Measurements from ENCODE around the gene RIPOR3.
A peak's percentile ranks its signal among the peaks of the same experiment; 100 is the strongest.
"Not testable (repeated sequence)": the region's sequence is repeated elsewhere in the genome, so short reads cannot be mapped to it uniquely, and the experiment has no call there.

Gene RIPOR3

DNA sequence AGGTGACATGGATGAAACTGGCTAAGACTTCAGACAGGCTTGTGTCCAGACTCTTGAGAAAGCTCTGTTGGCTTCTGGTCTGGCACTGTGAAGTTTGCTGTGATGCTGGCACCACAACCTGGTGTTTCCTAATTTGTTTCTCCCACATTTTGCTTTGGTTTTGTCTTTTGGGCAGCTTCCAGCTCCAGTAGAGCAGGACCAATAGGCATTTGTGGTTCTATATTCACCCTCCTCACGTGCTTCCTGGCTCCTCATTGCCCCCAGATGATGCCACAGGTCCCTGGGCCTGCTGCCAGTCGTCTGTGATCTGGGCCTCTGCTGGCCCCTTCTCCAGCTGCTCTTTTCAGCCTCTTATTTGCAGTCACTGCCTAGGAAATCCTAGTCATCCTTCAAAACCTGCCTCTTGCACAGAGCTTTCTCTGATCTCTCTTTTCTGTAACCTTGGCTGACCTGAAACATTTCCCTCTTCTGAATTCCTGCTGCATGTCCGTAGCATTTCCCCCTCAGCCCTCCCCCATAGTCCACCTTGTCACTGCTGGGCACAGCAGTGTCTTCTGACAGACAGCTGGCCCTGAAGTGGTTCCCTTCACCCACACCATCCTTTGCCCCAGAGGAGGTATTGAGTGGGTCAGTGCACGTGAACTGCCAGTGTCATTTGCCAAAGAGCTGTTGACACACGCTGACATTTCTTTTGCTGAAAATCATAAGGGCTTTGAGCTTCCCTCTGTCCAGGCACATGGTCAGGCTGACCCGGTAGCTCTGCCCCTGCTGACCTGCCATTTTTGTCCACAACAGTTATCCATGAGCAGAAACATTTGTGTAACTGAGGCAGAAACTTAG, 118.2 kb downstream of the RIPOR3 start:
- no peak for DNase-seq (ENCODE audit: low spot score)

DNA sequence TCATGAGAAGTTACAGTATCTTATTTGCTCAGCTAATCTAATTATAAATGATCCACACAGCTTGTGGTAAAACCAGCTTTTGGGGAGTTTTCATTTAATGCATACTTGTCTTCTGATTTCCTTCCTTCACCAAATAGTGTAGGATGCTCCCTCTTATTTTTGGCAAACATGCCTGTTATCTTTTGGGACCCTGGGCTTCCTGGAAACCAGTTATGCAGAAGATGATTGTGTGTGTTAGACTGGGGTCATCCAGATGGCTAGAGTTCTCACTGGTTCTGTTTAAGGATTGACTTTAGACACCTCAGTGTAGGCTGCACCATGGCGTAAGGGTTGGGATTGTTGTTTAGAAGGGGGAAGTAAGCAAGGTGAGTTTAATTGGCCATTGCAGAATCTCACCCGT, 119.9 kb downstream of the RIPOR3 start:
- DNase-seq (ENCODE audit: low spot score), result no peak

DNA sequence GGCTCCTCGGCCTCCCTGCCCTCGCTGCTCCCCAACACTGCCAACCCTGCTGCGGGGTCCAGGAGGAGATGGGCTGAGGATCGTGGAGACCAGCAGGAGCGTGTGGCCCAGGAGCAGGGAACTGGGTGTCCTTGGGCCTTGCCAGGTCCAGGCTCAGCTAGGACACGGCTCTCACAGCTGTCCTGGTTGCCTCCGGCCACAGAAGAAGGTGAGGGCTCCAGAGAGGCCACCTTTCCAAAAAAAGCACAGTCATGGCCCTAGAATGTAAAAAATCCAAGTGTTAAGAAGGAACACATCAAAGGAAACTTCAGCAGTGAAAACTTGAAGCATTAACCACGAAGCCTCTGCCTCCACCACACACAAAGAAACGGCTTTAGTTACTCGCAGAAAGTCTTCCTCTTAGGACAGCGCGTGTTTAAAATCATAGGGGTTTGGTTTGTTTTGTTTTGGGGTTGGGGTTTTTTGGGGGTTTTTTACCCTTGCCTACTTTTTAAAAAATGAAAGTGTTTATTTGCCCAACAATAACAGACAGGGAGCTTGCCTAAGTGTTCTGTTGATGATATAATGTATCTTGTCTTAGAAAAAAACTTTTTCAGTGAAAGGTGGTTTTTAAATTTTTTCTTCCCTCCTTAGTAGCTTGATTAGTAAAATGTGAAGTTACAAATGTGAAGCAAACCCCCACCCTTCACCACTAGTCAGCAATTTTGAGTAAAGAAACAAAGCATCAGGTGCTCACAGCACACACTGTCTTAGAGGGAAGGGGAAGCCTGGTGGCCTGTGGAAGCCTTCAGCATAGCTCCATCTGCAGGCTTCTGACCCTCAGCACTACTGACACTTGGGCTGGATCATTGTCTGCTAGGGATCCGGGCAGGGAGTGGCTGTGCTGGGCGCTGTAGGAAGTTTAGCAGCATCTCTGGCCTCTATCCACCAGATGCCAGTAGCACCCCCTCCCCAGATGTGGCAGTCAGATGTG, 121.2 kb downstream of the RIPOR3 start:
- no peak for DNase-seq (ENCODE audit: low spot score)

DNA sequence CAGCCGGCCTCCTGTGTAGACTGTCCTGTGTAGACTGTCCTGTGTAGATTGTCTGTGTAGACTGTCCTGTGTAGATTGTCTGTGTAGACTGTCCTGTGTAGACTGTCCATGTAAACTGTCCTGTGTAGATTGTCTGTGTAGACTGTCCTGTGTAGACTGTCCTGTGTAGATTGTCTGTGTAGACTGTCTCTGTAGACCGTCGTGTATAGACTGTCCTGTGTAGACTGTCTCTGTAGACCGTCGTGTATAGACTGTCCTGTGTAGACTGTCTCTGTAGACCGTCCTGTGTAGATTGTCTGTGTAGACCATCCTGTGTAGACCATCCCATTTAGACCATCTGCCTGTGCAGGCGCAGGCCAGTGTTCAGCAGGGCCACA, 121.9 kb downstream of the RIPOR3 start:
- DNase-seq (ENCODE audit: low spot score), result not testable (repeated sequence)

DNA sequence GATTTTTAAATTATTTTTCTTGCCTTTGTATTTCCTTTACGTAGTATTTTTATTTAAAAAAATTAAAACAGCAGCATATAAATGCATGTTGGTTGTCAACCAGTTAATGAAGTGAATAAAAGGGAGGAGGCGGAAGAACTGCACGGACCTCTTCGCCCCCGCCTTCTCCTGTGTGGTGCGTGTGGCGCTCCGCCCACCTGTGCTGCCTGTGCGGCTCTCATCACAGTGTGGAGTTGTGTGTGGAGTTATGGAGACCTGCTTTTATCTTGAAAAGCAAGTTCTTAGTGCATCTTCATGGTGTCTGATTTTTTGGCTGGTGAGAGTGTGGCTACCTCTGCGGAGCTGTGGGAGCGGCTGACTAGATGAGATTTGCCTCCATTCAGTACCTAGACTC, 122.8 kb downstream of the RIPOR3 start:
- no peak for DNase-seq (ENCODE audit: low spot score)

DNA sequence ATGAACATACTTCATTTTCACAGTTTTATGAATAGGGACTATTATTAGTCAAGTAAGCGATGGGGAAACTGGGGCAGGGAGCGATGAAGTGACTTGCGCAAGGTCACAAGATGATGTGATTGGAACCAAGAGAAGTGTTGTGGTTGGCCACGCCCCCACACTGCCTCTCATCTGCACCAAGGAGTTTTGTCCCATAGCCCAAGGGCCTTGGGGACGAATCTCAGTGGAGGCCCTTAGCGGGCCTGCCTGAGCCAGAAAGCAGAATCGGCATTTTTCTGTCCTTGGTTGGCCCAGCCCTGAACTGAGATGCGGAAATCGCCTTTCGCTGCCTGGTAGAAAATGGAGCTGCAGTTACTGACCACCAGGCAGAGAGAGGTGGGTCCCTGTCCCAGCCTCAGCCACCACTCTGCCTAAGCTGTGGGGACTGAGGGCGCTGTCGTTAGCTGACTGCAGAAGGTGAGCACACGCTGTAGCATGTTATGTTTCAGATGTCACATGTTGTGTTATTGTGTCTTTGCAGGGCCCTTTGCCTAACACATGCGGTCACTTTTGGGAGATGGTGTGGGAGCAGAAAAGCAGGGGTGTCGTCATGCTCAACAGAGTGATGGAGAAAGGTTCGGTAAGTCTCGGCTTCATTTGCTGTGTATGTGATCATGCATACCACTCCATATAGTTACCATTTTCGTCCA, 123.3 kb downstream of the RIPOR3 start:
- DNase-seq (ENCODE audit: low spot score), result no peak

DNA sequence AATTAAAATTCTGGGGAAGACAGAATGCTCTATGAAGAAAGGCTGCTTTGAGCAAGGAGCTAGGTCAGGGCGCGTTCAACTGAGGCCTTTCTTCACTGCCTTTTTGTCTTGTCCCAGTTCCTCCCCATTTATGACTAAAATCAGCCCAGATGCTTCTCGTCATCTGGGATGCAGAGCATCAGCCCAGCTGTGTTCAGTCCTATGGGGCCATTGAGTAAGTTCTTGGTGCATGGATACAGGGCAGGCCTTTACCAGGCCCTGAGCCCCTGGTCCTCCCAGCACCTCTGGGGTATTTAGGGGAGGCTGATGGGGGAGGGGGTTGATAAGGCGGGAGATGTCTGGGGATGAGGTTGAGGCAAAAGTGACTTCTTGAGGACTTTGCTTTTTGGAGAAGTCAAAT, 125.5 kb downstream of the RIPOR3 start:
- DNase-seq (ENCODE audit: low spot score), result no peak

DNA sequence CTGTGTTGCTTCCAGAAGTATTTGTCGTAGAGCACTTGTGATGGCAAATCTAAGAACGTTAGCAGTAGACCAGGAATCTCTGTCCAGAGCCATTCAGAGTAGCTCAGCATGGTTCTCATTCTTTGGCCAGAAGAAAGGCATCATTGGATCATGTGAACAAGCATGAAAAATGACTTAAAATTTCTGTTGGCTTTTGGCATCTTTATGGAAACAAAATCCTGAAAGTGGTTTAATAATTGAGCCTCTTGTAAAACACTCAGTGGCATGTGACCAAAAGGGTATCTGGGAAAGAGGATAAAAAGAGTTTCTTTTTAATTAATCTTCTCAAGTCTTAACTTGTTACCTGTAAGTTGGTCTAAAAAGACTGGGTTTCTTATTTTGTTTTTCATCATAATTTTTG, 126.0 kb downstream of the RIPOR3 start:
- DNase-seq (ENCODE audit: low spot score), result no peak

DNA sequence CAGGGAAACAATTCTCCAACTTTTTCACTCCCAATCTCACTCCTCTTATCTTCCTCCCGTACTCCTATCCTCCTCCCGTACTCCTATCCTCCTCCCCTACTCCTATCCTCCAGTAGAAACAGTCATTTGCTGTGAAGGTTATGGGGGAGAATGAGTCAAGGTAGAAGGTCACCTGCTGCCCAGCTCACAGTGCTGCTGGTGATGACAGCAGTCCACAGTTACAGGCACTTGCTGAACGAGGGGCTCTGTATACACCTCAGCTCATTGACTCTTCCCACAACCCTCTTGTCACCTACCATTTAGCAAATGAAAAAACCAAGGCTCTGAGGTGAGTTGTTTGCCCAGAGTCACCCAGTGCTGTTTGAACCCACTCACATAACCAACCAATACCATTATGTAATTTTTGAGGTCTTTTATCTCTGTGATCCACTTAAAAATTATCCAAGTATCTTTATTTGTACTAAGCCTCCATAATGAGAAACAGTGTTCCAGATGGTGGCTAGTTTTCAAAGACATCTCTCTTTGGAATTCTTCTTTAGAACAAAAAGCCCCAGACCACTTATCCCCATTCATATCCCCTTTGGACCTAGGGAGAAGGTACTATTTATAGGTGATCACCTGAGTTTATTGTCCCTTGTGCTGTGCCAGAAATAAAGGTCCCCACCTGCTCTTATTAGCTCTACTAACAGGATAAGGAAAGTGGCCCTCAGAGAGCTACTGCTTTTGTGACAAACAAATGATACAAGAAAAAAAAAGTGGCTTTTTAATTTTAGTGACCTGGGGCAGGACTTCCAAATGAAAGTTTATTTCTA, 128.0 kb downstream of the RIPOR3 start:
- DNase-seq (ENCODE audit: low spot score), result no peak

DNA sequence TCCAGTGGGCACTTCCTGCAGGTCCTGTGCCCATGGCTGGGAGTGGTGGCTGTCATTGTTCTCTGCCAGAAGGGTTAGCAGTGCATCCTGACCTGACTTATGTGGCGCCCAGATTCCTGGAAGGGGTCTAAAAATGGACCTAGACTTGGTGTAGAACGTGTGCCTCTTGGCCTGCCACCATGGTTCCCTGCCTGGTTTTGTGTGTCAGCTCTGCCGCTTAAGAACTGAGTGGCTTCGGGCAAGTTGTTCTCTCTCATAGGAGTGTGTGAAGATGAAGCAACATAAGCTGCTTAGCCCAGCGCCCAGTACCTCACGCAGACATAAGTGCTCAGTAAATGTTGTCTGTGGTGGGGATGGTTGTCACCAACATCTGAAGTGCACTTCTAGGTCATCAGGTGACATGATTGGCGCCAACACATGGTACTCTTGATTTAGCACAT, 129.1 kb downstream of the RIPOR3 start:
- DNase-seq (ENCODE audit: low spot score), result no peak

DNA sequence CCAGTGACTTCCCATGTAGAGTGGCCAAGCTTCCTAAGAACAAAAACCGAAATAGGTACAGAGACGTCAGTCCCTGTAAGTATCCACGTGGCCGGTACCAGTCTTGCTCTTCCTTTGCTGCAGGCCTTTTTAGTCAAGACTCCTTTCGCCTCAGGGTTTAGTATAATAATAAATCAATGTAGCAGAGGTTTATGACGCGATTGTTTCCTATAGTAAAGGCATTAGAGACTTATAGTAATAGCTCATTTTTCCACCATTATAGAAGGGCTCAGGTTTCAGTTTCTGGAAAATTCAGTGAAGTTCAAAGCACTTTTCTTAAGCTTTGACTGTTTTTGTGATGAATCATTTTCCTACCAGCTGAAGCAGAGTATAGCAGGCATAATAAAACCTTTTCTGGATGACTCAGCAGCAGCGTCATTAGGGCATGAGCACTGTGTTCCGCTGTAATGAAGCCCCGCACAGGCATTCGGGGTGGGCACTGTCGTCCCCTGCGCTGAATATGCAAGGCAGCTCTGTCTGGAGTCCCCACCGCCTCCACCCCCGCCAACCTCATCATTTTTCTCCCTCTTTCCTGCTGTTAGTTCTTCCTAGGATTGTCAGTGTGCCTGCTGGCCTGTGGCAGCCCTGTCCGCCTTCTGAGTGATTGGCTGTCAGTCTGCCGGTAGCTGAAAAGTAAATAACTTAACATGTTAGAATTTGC, 129.8 kb downstream of the RIPOR3 start:
- peak; percentile 98 for DNase-seq (ENCODE audit: low spot score)

DNA sequence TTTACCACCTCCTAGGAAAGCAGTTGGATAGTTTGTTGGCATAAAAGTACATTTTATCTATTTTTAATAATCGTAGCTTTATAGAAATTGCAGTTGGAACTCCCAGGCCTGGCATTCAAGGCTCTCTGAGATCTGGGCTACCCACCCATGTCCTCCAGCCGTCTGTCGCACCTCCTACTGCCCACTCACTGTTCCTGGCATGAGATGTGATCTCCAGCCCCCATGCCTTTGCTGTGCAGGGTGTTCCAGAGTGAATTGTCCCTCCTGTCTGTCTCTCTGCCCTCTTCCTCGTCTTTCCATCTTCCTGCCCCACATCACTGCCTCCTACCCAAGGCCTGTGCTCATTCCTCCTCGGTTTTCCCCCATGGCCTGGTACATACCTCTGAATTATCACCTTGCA, 130.5 kb downstream of the RIPOR3 start:
- no peak for DNase-seq (ENCODE audit: low spot score)

DNA sequence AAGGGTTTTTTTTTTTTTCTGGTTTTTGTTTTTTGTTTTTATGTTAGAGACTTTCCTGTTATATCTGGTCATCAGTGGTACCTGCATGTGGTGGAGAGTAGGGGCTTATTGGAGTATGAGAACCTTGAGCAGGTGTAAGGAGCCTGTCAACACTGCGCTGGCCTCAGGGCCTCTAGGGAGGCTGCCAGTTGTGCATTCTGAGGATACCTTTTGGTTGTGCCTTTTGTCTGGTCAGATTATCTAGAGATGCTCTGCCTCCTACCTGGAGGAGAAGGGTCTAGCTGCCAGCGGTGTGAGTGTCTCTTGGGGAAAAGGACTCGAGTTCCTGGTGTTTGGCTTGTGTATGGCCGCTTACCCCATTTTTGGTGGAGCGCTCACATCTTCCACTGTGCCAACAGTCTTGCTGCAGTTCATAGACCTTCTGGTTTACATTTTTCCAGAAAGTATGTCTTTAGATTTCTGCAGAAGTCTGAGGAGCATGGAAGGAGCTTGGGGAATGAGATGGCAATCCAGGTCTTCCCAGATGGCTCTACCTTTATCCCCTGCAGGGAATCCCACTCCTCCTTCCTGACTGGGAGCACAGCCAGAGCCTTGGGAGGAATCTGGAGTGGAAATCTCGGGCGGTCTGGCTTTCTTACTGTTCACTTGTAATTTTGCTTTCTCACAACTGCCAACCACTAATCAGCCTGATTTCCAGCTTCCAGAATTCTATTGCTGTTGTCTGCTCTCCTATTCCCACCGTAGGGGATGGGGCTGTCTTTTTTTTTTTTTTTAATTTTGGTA, 131.3 kb downstream of the RIPOR3 start:
- DNase-seq (ENCODE audit: low spot score), result no peak

DNA sequence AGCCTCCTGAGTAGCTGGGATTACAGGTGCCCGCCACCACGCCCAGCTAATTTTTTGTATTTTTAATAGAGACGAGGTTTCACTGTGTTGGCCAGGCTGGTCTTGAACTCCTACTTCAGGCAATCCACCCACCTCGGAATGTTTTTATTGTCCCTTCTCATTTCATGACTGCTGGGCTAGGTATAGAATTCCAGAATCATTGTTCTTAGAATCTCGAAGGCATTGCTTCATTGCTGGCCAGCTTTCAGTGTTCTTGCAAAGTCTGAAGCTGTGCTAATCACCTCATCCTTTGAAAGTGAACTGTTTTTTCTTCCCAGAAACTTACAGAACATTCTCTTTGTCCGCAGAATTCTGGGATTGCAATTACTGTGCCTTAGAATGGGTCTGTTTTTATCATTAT, 132.2 kb downstream of the RIPOR3 start:
- no peak for DNase-seq (ENCODE audit: low spot score)

DNA sequence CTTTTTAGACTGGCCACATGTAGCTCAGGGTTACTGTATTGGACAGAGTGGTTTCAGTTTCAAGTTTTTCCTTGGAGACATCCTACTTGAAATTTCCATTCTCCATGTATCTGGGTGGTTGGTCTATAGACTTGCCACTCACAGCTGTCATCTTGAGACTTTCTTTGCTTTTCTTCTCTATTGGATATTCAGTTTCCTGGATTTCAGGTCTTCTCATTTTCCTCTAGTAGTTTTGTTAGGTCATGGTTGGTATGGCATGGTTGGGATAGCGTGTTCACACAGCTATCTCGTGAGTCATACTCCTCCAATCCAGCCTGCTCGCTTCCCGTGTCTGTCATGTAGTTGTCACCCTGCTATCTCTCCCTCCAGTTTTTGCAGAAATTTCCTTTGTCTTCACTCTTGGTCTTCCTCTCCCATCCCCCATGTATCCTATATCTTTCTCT, 132.8 kb downstream of the RIPOR3 start:
- no peak for DNase-seq (ENCODE audit: low spot score)

DNA sequence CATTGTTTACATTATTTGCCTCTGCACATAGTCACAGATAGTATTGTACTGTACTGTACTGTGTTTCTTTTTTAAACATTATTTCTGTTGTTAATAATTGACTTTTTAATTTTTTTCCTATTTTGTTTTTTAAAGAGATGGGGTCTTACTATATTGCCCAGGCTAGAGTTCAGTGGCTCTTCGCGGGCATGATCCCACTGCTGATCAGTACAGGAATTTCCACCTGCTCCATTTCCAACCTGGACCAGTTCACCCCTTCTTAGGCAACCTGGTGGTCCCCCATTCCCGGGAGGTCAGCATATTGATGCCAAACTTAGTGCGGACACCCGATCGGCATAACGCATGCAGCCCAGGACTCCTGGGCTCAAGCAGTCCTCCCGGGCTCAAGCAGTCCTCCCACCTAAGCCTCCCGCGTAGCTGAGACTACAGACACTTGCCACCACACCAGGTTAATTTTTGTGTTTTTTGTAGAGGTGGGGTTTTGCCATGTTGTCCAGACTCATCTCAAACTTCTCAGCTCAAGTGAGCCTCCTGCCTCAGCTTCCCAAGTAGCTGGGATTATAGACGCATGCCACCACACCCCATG, 133.7 kb downstream of the RIPOR3 start:
- no peak for DNase-seq (ENCODE audit: low spot score)

DNA sequence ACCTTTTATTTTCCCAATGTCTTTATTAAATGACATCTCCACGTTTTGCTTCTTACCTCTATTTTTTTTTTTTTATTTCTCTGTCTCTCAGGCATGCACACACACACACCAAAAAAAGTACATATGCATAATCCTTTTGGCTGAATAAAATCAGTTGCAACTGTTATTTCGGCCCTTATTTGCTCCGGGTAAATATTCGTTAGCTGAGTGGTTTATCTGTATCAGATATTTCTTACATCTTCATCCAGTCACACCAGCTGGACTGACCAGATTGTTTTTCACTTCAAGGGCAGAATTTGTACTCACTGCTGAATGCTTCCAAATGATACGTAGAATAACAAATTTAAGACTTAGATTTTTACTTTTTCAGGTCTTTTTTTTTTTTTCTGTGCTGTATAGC, 135.7 kb downstream of the RIPOR3 start:
- DNase-seq (ENCODE audit: low spot score), result no peak

DNA sequence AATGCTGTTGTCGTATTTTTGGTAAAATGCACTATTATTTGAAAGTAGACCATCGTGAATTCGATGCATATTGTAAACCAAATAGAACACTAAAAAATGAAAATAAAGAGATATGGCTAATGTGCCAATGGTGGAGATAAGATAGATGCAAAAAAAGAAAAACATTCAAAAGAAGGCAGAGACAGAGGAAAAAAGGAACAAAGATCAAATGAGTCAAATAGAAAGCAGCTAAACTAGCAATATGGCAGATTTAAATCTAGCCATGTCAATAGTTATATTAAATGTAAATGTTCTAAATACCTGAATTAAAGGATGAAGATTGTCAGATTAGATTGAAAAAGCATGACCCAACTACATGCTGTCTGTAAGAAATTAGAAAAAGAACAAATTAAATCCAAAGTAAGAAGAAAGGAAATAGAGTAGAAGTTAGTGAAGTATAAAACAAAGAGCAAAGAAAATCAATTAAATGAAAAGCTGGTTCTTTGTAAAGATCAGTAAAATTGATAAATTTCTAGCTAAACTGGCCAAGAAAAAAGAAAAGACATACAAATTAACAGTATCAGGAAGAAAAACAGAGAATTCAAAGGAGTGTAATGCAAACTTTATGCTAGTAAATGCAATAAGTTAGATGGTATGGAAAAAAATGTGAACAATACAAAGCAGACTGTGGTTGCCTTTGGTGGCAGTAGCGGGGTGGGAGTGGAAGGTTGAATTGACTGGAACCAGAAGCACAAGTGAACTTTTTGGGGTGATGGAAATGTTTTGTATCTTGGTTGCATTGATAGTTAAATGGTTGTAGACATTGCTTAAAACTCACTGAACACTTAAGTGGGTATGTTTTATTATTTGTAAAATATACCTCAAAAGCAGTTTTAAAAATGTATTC, 136.4 kb downstream of the RIPOR3 start:
- DNase-seq (ENCODE audit: low spot score), result no peak

DNA sequence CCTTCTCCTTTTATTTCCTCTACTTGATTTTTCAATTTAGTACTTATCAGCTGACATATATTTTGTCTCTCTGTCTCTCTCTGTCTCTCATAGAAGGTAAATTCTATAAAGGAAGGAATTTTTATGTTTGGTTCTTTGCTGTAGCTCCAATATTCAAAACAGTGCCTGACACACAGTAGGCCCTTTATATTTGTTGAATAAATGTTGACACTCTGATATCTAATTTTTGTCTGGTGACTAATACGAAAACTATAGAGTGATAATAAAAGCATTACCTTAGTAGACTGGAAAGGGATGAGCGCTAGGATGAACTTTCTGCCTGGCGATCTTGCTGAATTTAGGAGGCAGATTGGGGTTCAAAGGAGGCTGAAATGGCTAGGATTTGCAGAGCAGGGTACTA, 138.4 kb downstream of the RIPOR3 start:
- DNase-seq (ENCODE audit: low spot score), result no peak
